NCI-H345 treated with DMSO at 0.1 percent for 48 hours (cell line): ENCODE results near the gene PSMA2.
A peak's percentile ranks its signal among the peaks of the same experiment; 100 is the strongest.

Source experiments
- DNase-seq: peaks from one replicate; lab custom pipeline; 2025; ENCODE audit not compliant: unreplicated experiment; lab: John Stamatoyannopoulos, UW

PSMA2 gene

GRCh38 chr7:42931834-42932651 is at the start of gene PSMA2, which contains the start of gene MRPL32:
Gene PSMA2 (minus strand): TSS chr7:42932174. CDS start chr7:42932158, 16 bp downstream.
Gene MRPL32 (plus strand): TSS chr7:42932376. CDS start chr7:42932387, 11 bp downstream.
- peak; percentile 99 for DNase-seq

DNA sequence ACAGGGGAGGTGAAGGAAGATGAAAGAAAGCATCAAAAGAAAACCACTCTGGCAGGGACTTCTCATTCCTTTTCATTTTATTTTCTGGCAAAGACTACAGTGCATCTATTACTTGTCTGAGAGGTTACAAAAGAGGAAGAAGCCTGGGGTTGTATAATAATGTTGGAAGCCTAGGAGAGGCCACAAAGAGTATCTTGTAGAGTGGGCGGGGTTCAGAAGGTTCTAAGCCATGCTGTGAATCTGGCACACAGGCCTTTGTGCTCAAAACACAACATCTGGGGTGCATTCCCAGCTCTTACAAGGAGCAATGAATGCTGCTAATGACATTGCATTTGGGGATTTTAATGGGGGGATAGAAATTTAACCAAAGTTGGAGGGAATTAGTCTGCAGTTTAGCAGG is 49.6 kb upstream of the PSMA2 start:
- no peak for DNase-seq

- no peak for DNase-seq
Observed at GRCh38 chr7:42980514-42980913, 48.5 kb upstream of the PSMA2 start.

DNA sequence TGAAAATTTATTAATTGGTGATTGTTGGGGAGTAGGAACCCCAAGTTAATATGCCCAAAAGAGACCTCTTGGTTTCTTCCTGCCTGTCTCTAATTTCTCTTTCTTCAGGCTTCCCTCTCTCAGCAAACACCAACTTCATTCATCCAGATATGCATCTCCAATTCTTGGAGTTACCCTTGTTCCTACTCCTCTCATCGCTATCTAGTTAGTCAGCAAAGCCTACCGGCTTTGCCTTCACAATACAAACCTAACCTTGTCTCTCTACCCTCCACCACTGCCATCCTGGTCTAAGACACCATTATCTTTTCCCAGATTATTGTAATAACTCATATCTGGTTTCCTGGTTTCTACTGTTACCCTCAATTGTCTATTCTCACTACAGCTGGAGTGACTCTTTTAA is 48.1 kb upstream of the PSMA2 start:
- DNase-seq: no peak

- no peak for DNase-seq
Observed at GRCh38 chr7:42978496-42978895, 46.5 kb upstream of the PSMA2 start.

- no peak for DNase-seq
Observed at GRCh38 chr7:42976371-42976770, 44.4 kb upstream of the PSMA2 start.

DNA sequence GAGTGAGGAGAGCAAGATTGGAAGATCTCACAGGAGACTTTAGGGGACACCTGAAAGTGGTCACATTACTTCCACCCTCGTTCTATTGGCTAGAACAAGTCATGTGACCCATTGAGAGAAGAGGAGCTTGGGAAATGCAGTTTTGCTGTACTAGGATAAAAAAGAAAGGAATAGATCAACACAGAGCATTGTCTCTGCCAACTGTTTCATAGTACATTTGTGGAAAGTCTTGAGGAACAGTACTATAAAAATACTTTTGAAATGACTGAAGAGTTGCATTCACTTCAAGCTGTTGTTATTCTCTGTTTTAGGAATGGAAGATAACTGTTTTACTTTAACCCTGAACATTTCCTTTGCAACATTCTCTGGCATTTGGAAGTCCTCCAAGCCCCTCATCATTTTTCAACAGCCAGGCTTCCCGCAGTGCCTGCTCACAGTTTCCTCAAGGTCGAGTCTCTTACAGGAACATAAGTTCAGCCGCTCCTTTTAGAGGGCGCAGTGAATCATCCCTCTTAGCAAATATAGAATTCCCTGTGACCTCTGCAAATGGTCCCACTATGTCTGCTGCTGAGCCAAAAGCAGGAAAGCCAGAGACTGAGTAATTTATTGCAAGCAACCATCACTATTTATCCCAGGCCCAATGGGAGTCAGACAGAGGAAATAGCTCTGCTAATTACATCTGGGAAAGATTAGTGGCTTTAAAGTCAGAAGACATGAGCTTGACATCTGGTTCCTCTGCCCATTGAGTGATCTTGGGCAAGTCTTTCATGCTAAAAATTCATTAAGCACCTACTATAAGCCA is 40.9 kb upstream of the PSMA2 start:
- DNase-seq: no peak

- no peak for DNase-seq
Observed at GRCh38 chr7:42967391-42967790, 35.4 kb upstream of the PSMA2 start.

DNA sequence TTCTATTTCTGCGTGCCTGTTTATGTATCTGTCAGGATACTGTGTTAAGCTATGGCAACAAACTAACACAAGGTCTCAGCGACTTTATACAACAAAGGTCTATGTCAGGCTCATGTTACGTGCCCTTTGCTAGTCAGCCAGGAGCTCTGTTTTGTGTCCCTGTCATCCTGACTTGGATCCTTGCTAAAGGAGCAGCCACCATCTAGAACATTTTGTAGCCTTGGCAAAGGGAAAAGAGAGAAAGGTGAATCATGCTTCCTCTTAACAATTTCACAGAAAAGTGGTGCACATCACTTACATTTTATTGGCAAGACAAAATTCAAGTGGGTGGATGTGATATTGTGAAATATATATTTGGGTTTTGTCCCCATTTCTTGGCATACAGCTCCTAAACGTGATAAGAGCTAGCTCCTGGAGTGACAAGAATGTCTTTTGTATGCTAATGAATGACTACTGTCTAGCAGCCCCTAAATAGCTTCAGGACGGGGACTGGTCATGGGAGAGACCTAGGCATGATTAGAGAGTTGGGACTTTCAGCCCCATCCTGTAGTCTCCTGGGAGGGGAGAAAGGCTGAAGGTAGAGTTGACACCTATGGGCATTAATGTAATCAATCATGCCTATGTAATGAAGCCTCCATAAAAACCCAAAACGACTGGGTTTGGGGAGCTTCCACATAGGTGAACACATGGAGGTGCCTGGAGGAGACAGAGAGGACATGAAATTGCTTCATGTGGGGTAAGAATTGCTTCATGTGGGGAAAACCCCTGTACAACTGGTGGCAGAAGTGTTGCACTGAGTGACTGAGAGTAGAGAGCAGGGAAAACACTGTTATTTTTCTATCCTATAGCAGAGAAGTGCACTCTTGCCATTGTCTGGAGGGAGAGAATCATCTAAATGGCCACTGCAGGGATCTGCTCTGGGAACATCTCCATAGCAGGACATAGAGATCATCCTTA is 33.2 kb upstream of the PSMA2 start:
- DNase-seq: no peak

DNA sequence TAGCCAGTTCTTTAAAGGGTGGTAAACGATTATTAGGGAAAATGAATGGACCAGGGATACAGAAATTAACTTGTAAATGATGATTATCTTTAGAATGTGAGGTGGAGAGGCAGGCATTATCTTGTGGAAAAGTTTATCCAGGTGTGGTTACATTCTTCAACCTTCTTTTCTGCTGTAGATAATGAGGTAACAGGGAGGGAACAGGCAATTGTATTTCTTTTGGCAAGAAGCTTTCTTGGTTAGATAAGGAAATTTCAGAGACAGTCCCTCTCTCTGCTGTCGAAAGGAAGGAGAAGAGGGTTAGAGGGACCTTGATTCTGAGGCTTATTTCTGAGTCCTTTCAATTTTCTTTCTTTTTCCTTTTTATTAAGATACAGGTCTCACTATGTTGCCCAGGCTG is 32.3 kb upstream of the PSMA2 start:
- DNase-seq: no peak

DNA sequence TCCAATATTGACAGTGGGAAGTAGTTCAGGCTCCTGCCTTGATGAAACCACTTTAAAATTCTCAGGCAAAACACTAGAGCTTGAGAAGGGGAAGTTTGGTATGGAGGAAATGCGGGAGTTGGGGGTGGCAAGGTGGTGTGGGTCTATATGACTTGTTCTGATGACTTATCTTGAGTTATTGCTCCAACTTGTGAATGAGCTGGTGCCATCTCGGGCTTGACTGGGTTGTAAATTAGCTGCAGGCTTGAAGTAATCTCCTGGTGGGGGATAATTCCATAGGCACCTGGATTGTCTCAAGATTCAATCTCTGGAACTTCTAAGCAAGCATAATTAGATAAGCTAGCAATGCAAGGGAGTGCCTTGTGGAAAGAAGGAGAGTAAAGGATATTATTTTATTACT is 29.2 kb upstream of the PSMA2 start:
- DNase-seq: no peak

- no peak for DNase-seq
Observed at GRCh38 chr7:42960762-42961161, 28.8 kb upstream of the PSMA2 start.

DNA sequence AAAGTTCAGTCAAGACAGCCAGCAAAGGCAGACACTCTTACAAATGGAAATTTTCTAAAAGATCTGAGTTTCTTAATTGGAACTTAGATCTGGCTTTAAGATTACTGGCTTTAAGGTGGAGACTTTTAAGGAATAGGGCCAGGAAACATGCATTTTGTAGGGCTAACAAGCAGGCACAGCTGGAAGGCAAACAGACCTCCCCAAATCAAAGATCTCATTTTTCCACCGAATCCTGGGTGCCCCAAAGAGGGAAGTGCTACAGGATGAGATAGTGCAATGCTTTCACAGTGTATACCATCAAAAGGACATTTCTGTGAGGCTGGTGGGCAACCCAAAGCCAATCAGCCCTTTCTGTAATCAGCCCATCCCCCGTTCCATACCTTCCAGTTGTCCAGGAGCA is 27.6 kb upstream of the PSMA2 start:
- no peak for DNase-seq

DNA sequence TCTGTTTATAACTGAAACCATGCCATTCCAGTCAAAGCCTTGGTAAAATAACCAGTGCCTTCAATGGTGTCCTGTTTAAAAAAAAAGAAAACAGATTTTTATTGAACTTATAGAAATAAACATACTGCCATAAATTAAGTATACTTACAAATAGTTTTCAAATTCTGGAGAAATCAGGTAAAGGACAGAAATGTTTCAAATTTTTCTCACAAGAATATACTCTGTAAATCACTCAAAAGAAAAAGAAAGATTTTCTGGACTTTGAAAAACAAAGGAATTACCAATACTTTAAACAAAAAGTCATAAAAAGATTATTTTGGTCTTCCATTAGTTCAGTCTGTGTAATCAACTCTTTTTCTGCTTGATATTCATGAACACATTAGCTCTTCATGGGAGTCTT is 24.1 kb upstream of the PSMA2 start:
- no peak for DNase-seq

- no peak for DNase-seq
Observed at GRCh38 chr7:42953994-42954393, 22.0 kb upstream of the PSMA2 start.

GRCh38 chr7:42952328-42952727 is 20.4 kb upstream of the PSMA2 start:
- DNase-seq: no peak

DNA sequence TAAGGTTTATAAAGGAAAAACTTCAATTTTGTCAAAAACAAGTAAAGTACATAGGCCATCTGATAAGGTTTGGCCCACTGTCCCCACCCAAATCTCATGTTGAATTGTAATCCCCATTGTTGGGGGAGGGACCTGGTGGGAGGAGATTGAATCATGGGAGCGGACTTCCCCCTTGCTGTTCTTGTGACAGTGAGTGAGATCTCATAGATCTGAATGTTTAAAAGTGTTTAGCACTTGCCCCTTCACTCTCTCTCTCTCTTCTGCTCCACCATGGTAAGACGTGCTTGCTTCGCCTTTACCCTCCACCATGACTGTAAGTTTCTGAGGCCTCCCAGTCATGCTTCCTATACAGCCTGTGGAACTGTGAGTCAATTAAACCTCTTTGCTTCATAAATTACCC is 18.4 kb upstream of the PSMA2 start:
- DNase-seq: no peak

- no peak for DNase-seq
Observed at GRCh38 chr7:42947521-42947920, 15.5 kb upstream of the PSMA2 start.

DNA sequence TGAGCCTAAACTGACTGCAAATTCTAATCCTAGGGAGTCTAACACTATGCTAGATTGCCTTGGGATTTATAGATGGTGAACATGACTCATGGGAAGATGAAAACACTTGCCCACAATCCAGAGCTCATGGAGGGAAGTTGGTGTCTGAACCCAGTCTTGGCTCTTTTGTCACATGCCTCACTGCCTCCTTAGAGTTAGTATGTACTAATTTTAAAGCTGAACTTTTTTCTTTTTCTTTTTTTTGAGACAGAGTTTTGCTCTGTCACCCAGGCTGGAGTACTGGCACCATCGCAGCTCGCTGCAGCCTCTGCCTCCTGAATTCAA is 14.6 kb upstream of the PSMA2 start:
- no peak for DNase-seq

DNA sequence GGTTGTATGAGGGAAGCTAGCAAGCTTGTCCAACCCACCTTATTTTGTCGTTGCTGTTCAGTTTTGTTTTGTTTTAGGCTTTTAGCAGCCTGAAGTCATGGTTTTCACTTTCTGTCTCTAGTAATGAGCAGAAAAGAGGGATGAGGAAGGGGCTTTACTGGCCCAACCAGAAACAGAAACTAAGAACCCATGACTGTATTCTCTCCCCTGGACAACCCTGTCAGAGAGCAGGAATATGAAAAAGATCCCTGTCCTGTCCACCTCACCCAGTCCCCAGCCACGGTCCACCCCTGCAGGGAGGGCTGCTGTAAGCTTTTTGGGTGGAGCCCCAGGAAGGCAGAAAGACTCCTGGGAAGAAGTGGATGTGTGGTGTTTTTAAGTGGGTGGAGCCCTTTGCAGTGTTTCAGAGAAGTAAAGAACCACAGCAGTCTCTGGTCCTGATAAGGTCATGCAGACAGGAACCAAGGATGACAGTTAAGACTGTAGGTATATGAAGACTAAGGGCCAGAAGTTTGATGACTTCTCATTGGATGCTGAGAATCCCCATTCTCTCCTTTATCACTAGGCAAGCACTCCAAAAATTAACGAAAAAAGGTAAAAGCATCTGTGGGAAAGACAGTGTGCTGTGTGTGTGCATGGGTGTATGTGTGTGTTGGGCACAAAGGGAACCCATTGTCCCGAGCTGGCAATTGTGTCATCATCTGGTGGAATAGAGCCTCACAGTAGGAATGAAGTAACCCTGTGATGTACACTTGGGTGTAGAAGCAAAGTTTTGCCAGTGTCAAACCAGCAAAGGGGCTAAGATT is 14.1 kb upstream of the PSMA2 start:
- no peak for DNase-seq
